Right lobe of liver (tissue), 4 donors: ENCODE results near the gene AK3.
A peak's percentile ranks its signal among the peaks of the same experiment; 100 is the strongest.

Experiments used
- POLR2A ChIP-seq: fragments of 450-650 bp; IDR thresholded peaks from one replicate; pipeline ENCODE4 v1.6.1; 2017; ENCODE audit warnings: antibody characterized with exemption, mild to moderate bottlenecking
- TF ChIP-seq, protein P1 (sequence below), 4 donors: fragments of 200-600 bp in 3 of 4; fragments of 450-650 bp in 1 of 4; IDR thresholded peaks; one replicate each; pipeline versions ENCODE4 v1.5.1 to v1.8.0; 2016 to 2022; ENCODE audit warnings: antibody characterized with exemption in 4 of 4, mild to moderate bottlenecking in 2 of 4
- donor health status: DM: no; HTN: no; CAD: no.
- donor health status: DM: no; HTN: no; CAD: no.
- donor health status: DM: no; HTN: yes; CAD: no.

DNA sequence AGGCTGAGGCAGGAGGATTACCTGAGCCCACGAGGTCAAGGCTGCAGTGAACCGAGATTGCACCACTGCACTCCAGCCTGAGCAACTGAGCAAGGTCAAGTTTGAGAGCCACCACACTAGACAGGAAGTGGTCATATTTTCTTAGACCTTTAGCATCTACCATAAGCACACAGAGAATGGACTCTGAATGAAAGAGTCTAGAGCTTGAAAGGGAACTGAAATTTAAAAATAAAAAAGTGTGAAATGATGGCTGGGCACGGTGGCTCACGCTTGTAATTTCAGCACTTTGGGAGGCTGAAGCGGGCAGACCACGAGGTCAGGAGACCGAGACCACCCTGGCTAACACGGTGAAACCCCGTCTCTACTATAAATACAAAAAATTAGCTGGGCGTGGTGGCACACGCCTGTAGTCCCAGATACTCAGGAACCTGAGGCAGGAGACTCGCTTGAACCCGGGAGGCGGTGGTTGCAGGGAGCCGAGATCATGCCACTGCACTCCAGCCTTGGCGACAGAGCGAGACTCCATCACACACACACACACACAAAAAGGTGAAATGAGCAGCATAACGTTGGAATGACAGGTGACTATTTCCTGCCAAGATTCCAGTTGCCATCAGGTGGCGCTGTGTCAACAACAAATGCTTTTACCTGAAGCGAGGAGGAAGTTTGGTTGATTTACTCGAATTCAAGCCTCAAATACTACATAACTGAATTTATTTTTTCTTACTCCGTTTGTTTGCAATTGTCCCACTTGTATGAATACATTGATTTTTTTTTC lies 21.3 kb upstream of the AK3 start:
- TF ChIP-seq, protein P1, sequence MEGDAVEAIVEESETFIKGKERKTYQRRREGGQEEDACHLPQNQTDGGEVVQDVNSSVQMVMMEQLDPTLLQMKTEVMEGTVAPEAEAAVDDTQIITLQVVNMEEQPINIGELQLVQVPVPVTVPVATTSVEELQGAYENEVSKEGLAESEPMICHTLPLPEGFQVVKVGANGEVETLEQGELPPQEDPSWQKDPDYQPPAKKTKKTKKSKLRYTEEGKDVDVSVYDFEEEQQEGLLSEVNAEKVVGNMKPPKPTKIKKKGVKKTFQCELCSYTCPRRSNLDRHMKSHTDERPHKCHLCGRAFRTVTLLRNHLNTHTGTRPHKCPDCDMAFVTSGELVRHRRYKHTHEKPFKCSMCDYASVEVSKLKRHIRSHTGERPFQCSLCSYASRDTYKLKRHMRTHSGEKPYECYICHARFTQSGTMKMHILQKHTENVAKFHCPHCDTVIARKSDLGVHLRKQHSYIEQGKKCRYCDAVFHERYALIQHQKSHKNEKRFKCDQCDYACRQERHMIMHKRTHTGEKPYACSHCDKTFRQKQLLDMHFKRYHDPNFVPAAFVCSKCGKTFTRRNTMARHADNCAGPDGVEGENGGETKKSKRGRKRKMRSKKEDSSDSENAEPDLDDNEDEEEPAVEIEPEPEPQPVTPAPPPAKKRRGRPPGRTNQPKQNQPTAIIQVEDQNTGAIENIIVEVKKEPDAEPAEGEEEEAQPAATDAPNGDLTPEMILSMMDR (IDR thresholded peaks at IDR 0.05), result peak; percentile 79 to 88 (median 84)
- TF ChIP-seq POLR2A, result no peak
